ENCODE measurements around the gene STARD5. TPM values are rescaled to one million over a fixed set of nuclear protein-coding genes. Genes with fewer than 3 reads are reported as not detected.

STARD5 gene
- total RNA-seq, result 10 to 100 TPM; 37.8 to 39.6 (median 38.7) TPM

GRCh38 chr15:81323944-81324881 lies at the start of gene STARD5:
STARD5 (minus strand) TSS chr15:81324141; CDS start chr15:81324099, 42 bp downstream.
- Histone ChIP-seq H3K9me3 (no peaks in the 10 kb centered on the region), H3K27me3 (no peaks in the 10 kb centered on the region), H3K4me3 (peak within 1 kb of the TSS; percentile 70 to 89 (median 84)), H3K36me3 (peaks cover 0 to 10% (median 0%) of the 10 kb centered on the region in 3 donors), H3K4me1 (peaks cover 0 to 12% (median 0%) of the 10 kb centered on the region in 4 donors), H3K27ac (peak within 1 kb of the TSS; percentile 78 to 93 (median 84))
- peak; percentile 99 to 100 (median 99) for DNase-seq
- TF ChIP-seq POLR2A (IDR thresholded peaks at IDR 0.05) (peak; percentile 94), CTCF (IDR thresholded peaks at IDR 0.05) (peak in 1 of 6 experiments; percentile 7)

DNA sequence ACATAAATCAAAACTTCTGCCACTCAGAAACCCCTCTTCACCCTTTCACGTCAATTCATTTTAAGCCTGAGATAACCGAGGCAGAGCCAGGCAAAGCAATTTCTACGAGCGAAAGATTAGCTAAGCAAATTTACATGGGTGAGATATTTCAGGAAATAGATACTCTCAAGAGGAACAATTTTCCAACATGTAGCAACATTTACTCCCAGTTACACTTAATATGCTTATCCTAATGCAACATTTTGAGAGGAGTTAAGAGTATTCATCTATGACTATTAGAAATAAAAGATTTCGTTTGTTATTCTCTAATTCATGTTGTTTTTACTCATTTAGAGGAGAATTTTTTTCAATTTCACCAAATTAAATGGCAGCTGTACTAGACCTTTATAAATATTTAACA lies 49.2 kb upstream of the STARD5 start:
- DNase-seq, result no peak
- Histone ChIP-seq H3K27me3 (no peaks in the 10 kb centered on the region), H3K27ac (no peak overlapping the region), H3K4me3 (no peak overlapping the region), H3K36me3 (no peaks in the 10 kb centered on the region), H3K4me1 (no peaks in the 10 kb centered on the region), H3K9me3 (no peaks in the 10 kb centered on the region)
- TF ChIP-seq CTCF (IDR thresholded peaks at IDR 0.05) (no peak), POLR2A (IDR thresholded peaks at IDR 0.05) (no peak)

DNA sequence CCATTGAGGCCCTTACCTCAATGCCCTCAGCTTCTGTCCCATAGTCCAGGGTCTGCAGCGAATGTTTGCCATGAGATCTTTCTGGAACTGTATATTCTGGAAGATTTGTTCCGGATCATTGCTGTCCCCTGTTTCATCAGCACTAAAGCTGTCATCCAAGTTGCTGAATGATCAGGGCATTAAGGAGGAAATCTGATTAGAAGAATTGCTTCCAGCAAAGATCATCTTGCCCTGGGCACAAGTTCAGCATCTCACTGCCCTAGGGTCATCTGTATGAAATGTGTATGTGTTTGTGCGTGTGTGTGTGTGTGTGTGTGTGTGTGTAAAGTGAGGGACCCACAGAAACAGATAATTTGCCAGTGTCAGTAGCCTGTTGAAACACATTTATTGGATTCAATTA lies 48.6 kb upstream of the STARD5 start:
- Histone ChIP-seq H3K4me1 (no peaks in the 10 kb centered on the region), H3K4me3 (no peak overlapping the region), H3K27me3 (no peaks in the 10 kb centered on the region), H3K9me3 (no peaks in the 10 kb centered on the region), H3K36me3 (no peaks in the 10 kb centered on the region), H3K27ac (no peak overlapping the region)
- no peak for DNase-seq
- TF ChIP-seq CTCF (IDR thresholded peaks at IDR 0.05), result no peak
- TF ChIP-seq POLR2A (IDR thresholded peaks at IDR 0.05), result no peak

GRCh38 chr15:81363718-81364500 lies 40.0 kb upstream of the STARD5 start:
- H3K9me3 ChIP-seq, result no peaks in the 10 kb centered on the region
- H3K36me3 ChIP-seq, result no peaks in the 10 kb centered on the region
- no peaks in the 10 kb centered on the region for H3K4me1 ChIP-seq
- no peak overlapping the region for H3K4me3 ChIP-seq
- no peaks in the 10 kb centered on the region for H3K27me3 ChIP-seq
- no peak overlapping the region for H3K27ac ChIP-seq
- DNase-seq, result no peak
- TF ChIP-seq POLR2A (IDR thresholded peaks at IDR 0.05), result no peak
- TF ChIP-seq CTCF (IDR thresholded peaks at IDR 0.05), result no peak

DNA sequence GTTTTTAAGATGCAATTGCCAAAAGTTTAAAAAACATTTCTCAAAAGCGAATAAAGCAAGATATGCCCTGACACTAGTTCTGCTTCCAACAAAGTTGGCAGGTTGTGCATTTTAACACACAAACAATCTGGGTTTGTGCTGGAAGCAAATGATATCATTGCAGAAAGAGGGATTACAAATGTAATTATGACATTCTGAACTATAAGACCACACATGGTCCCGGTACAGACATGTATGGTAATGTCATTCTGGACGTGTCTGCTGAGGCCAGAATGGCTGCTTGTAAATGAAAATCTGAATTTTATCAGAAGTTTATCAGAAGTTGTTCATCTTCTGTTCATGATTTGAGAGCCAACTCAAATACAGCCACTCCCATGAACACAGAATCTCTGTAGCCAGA lies 39.3 kb upstream of the STARD5 start:
- no peak overlapping the region for H3K4me3 ChIP-seq
- TF ChIP-seq POLR2A (IDR thresholded peaks at IDR 0.05) (no peak), CTCF (IDR thresholded peaks at IDR 0.05) (no peak)
- H3K36me3 ChIP-seq, result no peaks in the 10 kb centered on the region
- H3K4me1 ChIP-seq, result no peaks in the 10 kb centered on the region
- H3K9me3 ChIP-seq, result no peaks in the 10 kb centered on the region
- no peaks in the 10 kb centered on the region for H3K27me3 ChIP-seq
- H3K27ac ChIP-seq, result no peak overlapping the region
- no peak for DNase-seq

Data from Peyer's patch (tissue), 4 donors.